HG02870 (cell line): ENCODE measurements around the gene ARIH2.

Experiments used
- ATAC-seq: cut with Tn5 transposase; IDR thresholded peaks from one replicate; pipeline ENCODE4 v1.9.1; 2021; ENCODE audit warnings: mild to moderate bottlenecking, moderate library complexity; ENCODE audit not compliant: unreplicated experiment

ARIH2 gene

GRCh38 chr3:48928679-48929078, 10.0 kb downstream of the ARIH2 start:
- ATAC-seq: no peak

- no peak for ATAC-seq
Measured at GRCh38 chr3:48929358-48930035, 10.9 kb downstream of the ARIH2 start.

GRCh38 chr3:48930590-48930989, 11.9 kb downstream of the ARIH2 start:
- no peak for ATAC-seq

- no peak for ATAC-seq
Measured at GRCh38 chr3:48931944-48932580, 13.4 kb downstream of the ARIH2 start.

GRCh38 chr3:48934333-48934991, 15.8 kb downstream of the ARIH2 start:
- no peak for ATAC-seq

GRCh38 chr3:48935530-48935929, 16.9 kb downstream of the ARIH2 start:
- ATAC-seq: no peak

- ATAC-seq: no peak
Measured at GRCh38 chr3:48938156-48938555, 19.5 kb downstream of the ARIH2 start.

GRCh38 chr3:48938689-48939088, 20.0 kb downstream of the ARIH2 start:
- ATAC-seq: no peak

- ATAC-seq: no peak
Measured at GRCh38 chr3:48945432-48945831, 26.8 kb downstream of the ARIH2 start.

GRCh38 chr3:48945891-48946549, 27.4 kb downstream of the ARIH2 start:
- ATAC-seq: no peak

GRCh38 chr3:48949376-48949717, 30.7 kb downstream of the ARIH2 start:
- no peak for ATAC-seq

- ATAC-seq: no peak
Measured at GRCh38 chr3:48950051-48950450, 31.4 kb downstream of the ARIH2 start.

- no peak for ATAC-seq
Measured at GRCh38 chr3:48951764-48952163, 33.1 kb downstream of the ARIH2 start.

GRCh38 chr3:48952510-48953118, 34.0 kb downstream of the ARIH2 start:
- no peak for ATAC-seq

GRCh38 chr3:48957006-48957705, 38.5 kb downstream of the ARIH2 start:
- ATAC-seq: no peak

GRCh38 chr3:48960841-48961413, 42.3 kb downstream of the ARIH2 start:
- ATAC-seq: no peak

GRCh38 chr3:48962340-48962739, 43.7 kb downstream of the ARIH2 start:
- ATAC-seq: no peak

GRCh38 chr3:48962939-48963338, 44.3 kb downstream of the ARIH2 start:
- no peak for ATAC-seq

GRCh38 chr3:48963591-48963990, 44.9 kb downstream of the ARIH2 start:
- ATAC-seq: no peak

GRCh38 chr3:48966367-48966766, 47.7 kb downstream of the ARIH2 start:
- ATAC-seq: no peak
